ENCODE measurements around the gene PARD6G. TPM values are rescaled to one million over a fixed set of nuclear protein-coding genes. Genes with fewer than 3 reads are reported as not detected.

The PARD6G gene
- total RNA-seq, 1 experiment from 2014 or later: 13.0 TPM

DNA sequence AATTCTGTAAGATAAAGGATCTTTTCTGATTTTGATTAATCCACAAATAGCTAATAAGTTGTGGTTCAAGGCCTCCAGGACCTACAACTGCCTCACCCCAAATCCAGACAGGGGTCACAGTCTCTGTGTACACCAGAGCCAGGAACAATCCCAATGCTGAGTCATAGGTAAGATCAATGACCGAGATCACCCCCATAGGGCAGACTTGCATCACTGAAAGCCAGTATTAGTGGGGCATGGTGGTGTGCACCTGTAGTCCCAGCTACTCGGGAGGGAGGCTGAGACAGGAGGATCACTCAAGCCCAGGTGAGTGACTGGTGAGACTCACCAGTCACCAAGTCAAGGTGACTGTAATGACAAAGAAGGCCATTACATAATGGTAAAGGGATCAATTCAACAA, 12.9 kb downstream of the PARD6G start (continued):
- no peak for TF ChIP-seq ESRRA (CRISPR knock-in tag; IDR thresholded peaks at IDR 0.05; ENCODE audit: borderline replicate concordance)
- no peak for TF ChIP-seq FOXJ3 (CRISPR knock-in tag; IDR thresholded peaks at IDR 0.05; ENCODE audit: borderline replicate concordance)
- TF ChIP-seq, protein P1, sequence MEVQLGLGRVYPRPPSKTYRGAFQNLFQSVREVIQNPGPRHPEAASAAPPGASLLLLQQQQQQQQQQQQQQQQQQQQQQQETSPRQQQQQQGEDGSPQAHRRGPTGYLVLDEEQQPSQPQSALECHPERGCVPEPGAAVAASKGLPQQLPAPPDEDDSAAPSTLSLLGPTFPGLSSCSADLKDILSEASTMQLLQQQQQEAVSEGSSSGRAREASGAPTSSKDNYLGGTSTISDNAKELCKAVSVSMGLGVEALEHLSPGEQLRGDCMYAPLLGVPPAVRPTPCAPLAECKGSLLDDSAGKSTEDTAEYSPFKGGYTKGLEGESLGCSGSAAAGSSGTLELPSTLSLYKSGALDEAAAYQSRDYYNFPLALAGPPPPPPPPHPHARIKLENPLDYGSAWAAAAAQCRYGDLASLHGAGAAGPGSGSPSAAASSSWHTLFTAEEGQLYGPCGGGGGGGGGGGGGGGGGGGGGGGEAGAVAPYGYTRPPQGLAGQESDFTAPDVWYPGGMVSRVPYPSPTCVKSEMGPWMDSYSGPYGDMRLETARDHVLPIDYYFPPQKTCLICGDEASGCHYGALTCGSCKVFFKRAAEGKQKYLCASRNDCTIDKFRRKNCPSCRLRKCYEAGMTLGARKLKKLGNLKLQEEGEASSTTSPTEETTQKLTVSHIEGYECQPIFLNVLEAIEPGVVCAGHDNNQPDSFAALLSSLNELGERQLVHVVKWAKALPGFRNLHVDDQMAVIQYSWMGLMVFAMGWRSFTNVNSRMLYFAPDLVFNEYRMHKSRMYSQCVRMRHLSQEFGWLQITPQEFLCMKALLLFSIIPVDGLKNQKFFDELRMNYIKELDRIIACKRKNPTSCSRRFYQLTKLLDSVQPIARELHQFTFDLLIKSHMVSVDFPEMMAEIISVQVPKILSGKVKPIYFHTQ (CRISPR knock-in tag; IDR thresholded peaks at IDR 0.05): no peak
- TF ChIP-seq, protein P2, sequence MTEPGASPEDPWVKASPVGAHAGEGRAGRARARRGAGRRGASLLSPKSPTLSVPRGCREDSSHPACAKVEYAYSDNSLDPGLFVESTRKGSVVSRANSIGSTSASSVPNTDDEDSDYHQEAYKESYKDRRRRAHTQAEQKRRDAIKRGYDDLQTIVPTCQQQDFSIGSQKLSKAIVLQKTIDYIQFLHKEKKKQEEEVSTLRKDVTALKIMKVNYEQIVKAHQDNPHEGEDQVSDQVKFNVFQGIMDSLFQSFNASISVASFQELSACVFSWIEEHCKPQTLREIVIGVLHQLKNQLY (CRISPR knock-in tag; IDR thresholded peaks at IDR 0.05): no peak
- TF ChIP-seq, protein P3, sequence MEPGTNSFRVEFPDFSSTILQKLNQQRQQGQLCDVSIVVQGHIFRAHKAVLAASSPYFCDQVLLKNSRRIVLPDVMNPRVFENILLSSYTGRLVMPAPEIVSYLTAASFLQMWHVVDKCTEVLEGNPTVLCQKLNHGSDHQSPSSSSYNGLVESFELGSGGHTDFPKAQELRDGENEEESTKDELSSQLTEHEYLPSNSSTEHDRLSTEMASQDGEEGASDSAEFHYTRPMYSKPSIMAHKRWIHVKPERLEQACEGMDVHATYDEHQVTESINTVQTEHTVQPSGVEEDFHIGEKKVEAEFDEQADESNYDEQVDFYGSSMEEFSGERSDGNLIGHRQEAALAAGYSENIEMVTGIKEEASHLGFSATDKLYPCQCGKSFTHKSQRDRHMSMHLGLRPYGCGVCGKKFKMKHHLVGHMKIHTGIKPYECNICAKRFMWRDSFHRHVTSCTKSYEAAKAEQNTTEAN (CRISPR knock-in tag; IDR thresholded peaks at IDR 0.05): no peak
- TF ChIP-seq ZNF396 (CRISPR knock-in tag; IDR thresholded peaks at IDR 0.05; ENCODE audit: borderline replicate concordance): no peak
- no peak for TF ChIP-seq ZNF317 (CRISPR knock-in tag; IDR thresholded peaks at IDR 0.05; ENCODE audit: borderline replicate concordance, low read depth)

DNA sequence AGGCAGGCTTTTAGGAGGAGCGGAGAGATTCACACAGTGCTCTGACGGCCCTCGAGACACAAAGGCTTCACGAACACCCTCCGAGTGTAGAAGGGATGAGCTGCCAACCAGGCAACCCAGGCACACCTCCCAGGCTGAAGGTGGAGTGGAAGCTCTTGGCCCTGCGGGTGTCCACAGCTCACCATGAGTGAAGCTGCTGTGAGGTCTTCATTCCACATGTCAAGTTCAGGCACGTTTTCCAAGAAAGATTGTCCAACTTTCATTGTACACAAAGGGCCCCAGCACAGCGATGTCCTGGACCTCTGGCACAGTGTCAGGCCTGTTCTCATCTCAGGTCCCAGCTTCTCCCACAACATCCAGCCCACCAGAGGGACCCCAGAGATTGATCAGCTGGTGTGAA, 13.4 kb downstream of the PARD6G start:
- Mint-ChIP-seq H3K27me3 (ENCODE audit: low read depth) (peaks cover 2% of the 10 kb centered on the region), H3K4me3 (no peak overlapping the region), H3K27ac (no peak overlapping the region), H3K4me1 (0 out of 2 replicates have a peak, but pooled peaks cover 3% of the 10 kb centered on the region), H3K9me3 (peaks cover 3% of the 10 kb centered on the region; the same call in 1 of the 2 replicates), H3K36me3 (peaks cover 3% of the 10 kb centered on the region; the same call in 1 of the 2 replicates)
- TF ChIP-seq NR3C1 (CRISPR knock-in tag; conservative IDR thresholded peaks at IDR 0.05; ENCODE audit: low read depth): no peak
- ChIA-PET POLR2A (no interaction called here), CTCF (interaction anchor here (1.7 kb wide), 1 partner anchor 34 kb away, joined by 6 read pairs; no protein-coding TSS in a partner anchor)
- DNase-seq (ENCODE audit: low spot score): no peak
- no peak for ATAC-seq

DNA sequence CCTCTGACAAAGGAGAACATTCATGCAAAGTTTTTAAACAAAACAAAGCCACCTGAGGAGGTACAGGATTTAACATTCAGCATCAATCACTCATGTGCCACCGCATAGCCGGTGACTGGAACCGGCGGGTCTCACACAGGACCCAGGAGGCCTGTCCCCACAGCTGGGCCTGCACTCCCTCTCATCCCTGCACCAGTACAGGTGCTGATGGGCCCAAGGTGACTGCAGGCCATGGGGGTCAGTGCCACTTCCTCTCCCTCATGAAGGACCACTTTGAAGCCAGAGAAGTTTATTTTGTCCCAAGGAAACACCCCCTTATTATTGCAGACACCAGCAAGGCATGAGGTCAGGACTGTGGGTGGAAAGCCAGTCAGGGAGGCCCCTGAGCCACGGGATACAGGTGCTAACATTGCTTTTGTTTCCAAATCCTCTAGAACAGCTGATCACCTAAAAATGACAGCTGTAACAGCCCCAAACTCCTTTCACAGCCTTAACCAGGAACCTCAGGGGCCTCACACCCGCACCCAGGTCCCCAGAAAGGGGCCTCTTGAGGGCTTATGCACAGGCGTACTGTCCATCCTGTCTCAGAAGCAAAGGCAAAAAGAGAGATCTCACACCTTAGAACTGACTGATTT, 14.0 kb downstream of the PARD6G start:
- no peak for DNase-seq (ENCODE audit: low spot score)
- no peak for ATAC-seq
- Mint-ChIP-seq H3K36me3 (peaks cover 3% of the 10 kb centered on the region; the same call in 1 of the 2 replicates), H3K27ac (no peak overlapping the region), H3K4me1 (0 out of 2 replicates have a peak, but pooled peaks cover 3% of the 10 kb centered on the region), H3K4me3 (no peak overlapping the region), H3K9me3 (peaks cover 3% of the 10 kb centered on the region; the same call in 1 of the 2 replicates), H3K27me3 (ENCODE audit: low read depth) (peaks cover 2% of the 10 kb centered on the region; the same call in 1 of the 2 replicates)
- POLR2A ChIA-PET: interaction anchor here (0.5 kb wide), 1 partner anchor 325 kb away, joined by 4 read pairs; no protein-coding TSS in a partner anchor
- CTCF ChIA-PET: interaction anchor here (1.7 kb wide), 1 partner anchor 33 kb away, joined by 6 read pairs; no protein-coding TSS in a partner anchor
- TF ChIP-seq, protein P3 (CRISPR knock-in tag; IDR thresholded peaks at IDR 0.05): no peak
- no peak for TF ChIP-seq FOXP1 (CRISPR knock-in tag; IDR thresholded peaks at IDR 0.05; ENCODE audit: borderline replicate concordance)
- no peak for TF ChIP-seq ZNF671 (CRISPR knock-in tag; IDR thresholded peaks at IDR 0.05)
- no peak for TF ChIP-seq TCF7 (CRISPR knock-in tag; IDR thresholded peaks at IDR 0.05; ENCODE audit: low read depth)
- no peak for TF ChIP-seq SOX15 (CRISPR knock-in tag; IDR thresholded peaks at IDR 0.05)
- no peak for TF ChIP-seq EMX1 (CRISPR knock-in tag; IDR thresholded peaks at IDR 0.05)
- TF ChIP-seq ZNF416 (CRISPR knock-in tag; IDR thresholded peaks at IDR 0.05): no peak
- TF ChIP-seq SMAD3 (CRISPR knock-in tag; IDR thresholded peaks at IDR 0.05; ENCODE audit: borderline replicate concordance): no peak
- TF ChIP-seq, protein P4, sequence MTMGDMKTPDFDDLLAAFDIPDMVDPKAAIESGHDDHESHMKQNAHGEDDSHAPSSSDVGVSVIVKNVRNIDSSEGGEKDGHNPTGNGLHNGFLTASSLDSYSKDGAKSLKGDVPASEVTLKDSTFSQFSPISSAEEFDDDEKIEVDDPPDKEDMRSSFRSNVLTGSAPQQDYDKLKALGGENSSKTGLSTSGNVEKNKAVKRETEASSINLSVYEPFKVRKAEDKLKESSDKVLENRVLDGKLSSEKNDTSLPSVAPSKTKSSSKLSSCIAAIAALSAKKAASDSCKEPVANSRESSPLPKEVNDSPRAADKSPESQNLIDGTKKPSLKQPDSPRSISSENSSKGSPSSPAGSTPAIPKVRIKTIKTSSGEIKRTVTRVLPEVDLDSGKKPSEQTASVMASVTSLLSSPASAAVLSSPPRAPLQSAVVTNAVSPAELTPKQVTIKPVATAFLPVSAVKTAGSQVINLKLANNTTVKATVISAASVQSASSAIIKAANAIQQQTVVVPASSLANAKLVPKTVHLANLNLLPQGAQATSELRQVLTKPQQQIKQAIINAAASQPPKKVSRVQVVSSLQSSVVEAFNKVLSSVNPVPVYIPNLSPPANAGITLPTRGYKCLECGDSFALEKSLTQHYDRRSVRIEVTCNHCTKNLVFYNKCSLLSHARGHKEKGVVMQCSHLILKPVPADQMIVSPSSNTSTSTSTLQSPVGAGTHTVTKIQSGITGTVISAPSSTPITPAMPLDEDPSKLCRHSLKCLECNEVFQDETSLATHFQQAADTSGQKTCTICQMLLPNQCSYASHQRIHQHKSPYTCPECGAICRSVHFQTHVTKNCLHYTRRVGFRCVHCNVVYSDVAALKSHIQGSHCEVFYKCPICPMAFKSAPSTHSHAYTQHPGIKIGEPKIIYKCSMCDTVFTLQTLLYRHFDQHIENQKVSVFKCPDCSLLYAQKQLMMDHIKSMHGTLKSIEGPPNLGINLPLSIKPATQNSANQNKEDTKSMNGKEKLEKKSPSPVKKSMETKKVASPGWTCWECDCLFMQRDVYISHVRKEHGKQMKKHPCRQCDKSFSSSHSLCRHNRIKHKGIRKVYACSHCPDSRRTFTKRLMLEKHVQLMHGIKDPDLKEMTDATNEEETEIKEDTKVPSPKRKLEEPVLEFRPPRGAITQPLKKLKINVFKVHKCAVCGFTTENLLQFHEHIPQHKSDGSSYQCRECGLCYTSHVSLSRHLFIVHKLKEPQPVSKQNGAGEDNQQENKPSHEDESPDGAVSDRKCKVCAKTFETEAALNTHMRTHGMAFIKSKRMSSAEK (CRISPR knock-in tag; IDR thresholded peaks at IDR 0.05; ENCODE audit: borderline replicate concordance): no peak
- TF ChIP-seq ELF4 (CRISPR knock-in tag; IDR thresholded peaks at IDR 0.05; ENCODE audit: low read depth): no peak
- TF ChIP-seq GTF2I (CRISPR knock-in tag; conservative IDR thresholded peaks at IDR 0.05): no peak
- TF ChIP-seq, protein P5, sequence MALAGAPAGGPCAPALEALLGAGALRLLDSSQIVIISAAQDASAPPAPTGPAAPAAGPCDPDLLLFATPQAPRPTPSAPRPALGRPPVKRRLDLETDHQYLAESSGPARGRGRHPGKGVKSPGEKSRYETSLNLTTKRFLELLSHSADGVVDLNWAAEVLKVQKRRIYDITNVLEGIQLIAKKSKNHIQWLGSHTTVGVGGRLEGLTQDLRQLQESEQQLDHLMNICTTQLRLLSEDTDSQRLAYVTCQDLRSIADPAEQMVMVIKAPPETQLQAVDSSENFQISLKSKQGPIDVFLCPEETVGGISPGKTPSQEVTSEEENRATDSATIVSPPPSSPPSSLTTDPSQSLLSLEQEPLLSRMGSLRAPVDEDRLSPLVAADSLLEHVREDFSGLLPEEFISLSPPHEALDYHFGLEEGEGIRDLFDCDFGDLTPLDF (CRISPR knock-in tag; IDR thresholded peaks at IDR 0.05): no peak
- no peak for TF ChIP-seq ZNF423 (CRISPR knock-in tag; IDR thresholded peaks at IDR 0.05)
- TF ChIP-seq GRHL2 (CRISPR knock-in tag; IDR thresholded peaks at IDR 0.05; ENCODE audit: insufficient replicate concordance, severe bottlenecking): no peak
